Measurements from ENCODE around the gene CMC2.
A peak's percentile ranks its signal among the peaks of the same experiment; 100 is the strongest.

The CMC2 gene

DNA sequence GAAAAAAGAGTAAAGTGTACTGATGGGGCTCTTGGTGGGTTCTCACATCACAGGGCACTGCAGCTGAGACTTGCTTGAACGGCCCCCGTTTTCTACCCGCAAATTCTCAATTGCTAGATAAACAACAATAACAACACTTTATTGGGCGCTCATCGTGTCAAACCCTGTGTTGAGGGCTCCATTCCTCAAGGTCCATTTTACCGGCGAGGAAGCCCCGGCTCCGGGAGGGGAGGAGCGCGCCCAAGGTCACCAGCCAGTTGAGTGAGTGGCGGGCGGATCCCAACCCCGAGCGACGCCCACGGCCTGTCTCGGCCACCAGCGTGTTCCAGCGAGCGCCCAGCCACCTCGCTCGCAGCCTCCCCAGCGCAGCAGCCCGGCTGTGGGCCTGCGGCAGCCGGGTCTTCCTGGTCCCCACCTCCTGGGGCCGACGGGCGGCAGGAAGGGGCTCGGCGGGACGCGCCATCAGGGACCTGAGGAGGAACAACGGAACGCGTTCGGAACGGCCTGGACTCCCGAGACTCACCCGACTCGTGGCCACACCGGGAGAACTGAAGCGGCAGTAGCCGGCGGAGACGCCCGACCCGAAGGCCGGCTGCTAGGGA lies 373 bp downstream of the CMC2 start:
- Histone ChIP-seq H3K27ac (peak overlapping the region; percentile 94 to 98), H3K9me3 (no peaks in the 10 kb centered on the region), H3K27me3 (no peaks in the 10 kb centered on the region), H3K36me3 (no peaks in the 10 kb centered on the region), H3K4me1 (peaks cover 0 to 21% (median 17%) of the 10 kb centered on the region in 4 donors), H3K4me3 (peak overlapping the region; percentile 67 to 95)
- peak in 1 of 2 experiments; percentile 9 for TF ChIP-seq CTCF (IDR thresholded peaks at IDR 0.05)
- intact Hi-C loops (cut with DNase I; ENCODE audit: low total_unique reads): loop anchor here (2.0 to 5.0 kb wide), 2 partner anchors 70 to 176 kb away; partner anchors contain the start of gene C16orf46
- peak; percentile 65 to 86 for DNase-seq

GRCh38 chr16:81005610-81006161 lies 999 bp downstream of the CMC2 start:
- Histone ChIP-seq H3K36me3 (no peaks in the 10 kb centered on the region), H3K4me3 (peak overlapping the region; percentile 67 to 95), H3K27me3 (no peaks in the 10 kb centered on the region), H3K9me3 (no peaks in the 10 kb centered on the region), H3K27ac (peak overlapping the region; percentile 94 to 98), H3K4me1 (peaks cover 0 to 21% (median 17%) of the 10 kb centered on the region in 4 donors)
- DNase-seq: no peak
- no peak for TF ChIP-seq CTCF (IDR thresholded peaks at IDR 0.05)
- intact Hi-C loops (cut with DNase I; ENCODE audit: low total_unique reads): loop anchor here (2.0 to 5.0 kb wide), 2 partner anchors 71 to 177 kb away; partner anchors contain the start of gene C16orf46

- peak overlapping the region; percentile 8 to 95 for H3K4me3 ChIP-seq
- DNase-seq: no peak
- H3K4me1 ChIP-seq: peaks cover 0 to 21% (median 17%) of the 10 kb centered on the region in 4 donors
- no peaks in the 10 kb centered on the region for H3K27me3 ChIP-seq
- intact Hi-C loops (cut with DNase I; ENCODE audit: low total_unique reads): loop anchor here (5.0 kb wide), 1 partner anchor 178 kb away; no protein-coding TSS in a partner anchor
- peak; percentile 56 to 65 for TF ChIP-seq CTCF (IDR thresholded peaks at IDR 0.05)
- no peaks in the 10 kb centered on the region for H3K36me3 ChIP-seq
- no peaks in the 10 kb centered on the region for H3K9me3 ChIP-seq
- H3K27ac ChIP-seq: peak overlapping the region in 1 of 2 donors; percentile 35
These were observed 1.9 kb downstream of the CMC2 start for GRCh38 chr16:81004646-81005353.

DNA sequence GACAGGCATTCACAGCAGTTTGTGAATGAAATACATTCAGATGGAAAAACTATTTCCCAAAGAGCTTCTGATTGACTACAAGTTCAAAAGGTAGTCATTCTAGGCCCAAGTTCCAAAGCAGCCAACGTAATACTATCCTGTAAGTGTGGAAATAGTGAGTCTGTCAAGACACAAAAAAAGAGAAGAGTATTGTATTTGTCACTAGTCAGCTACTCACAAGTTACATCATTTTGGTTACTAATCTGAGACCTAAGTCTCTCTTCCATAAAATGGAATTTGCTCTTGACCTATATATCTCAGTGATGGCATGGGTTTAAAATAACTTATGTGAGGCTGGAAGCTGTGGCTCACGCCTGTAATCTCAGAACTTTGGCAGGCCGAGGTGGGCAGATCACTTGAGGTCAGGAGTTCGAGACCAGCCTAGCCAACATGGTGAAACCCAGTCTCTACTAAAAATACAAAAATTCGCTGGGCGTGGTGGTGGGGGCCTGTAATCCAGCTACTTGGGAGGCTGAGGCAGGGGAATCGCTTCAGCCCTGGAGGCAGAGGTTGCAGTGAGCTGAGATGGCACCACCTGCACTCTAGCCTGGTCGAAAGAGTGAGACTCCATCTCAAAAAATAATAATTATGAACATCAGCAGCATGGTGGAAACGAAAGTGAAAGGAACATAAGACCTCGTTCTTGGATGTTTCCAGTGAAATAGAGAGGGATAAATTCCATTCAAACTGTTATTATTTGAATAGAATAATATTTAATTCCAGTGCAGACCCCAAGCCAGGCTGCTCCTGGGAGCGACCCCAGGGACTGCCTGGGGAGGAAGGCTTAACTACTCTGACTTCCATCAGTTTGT lies 2.9 kb downstream of the CMC2 start:
- Histone ChIP-seq H3K36me3 (no peaks in the 10 kb centered on the region), H3K4me1 (peaks cover 0 to 21% (median 17%) of the 10 kb centered on the region in 4 donors), H3K27ac (peak overlapping the region in 1 of 2 donors; percentile 35), H3K4me3 (peak overlapping the region in 1 of 2 donors; percentile 8), H3K9me3 (no peaks in the 10 kb centered on the region), H3K27me3 (no peaks in the 10 kb centered on the region)
- no peak for DNase-seq
- intact Hi-C loops (cut with DNase I; ENCODE audit: low total_unique reads): no loop called here
- TF ChIP-seq CTCF (IDR thresholded peaks at IDR 0.05): no peak

DNA sequence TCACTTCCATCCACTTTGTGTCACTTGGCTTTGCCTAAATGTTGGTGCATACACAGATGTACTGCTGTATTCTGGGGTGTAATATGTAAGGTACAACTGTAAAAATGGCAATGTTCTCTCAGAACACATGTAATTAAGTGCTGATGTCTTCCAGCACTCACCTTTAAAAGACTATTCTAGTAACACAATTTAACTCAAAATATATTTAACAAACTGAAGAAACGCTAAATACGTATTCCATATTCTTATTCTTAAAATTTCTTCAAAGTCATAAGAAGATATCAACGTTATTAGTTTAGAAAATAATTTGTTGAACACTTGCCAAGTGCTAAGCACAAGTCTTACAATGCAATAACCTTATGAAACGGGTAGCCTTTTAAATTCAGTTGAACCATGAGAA lies 3.6 kb downstream of the CMC2 start:
- Histone ChIP-seq H3K27me3 (no peaks in the 10 kb centered on the region), H3K4me3 (no peak overlapping the region), H3K4me1 (peaks cover 0 to 21% (median 17%) of the 10 kb centered on the region in 4 donors), H3K27ac (no peak overlapping the region), H3K9me3 (no peaks in the 10 kb centered on the region), H3K36me3 (no peaks in the 10 kb centered on the region)
- no peak for TF ChIP-seq CTCF (IDR thresholded peaks at IDR 0.05)
- intact Hi-C loops (cut with DNase I; ENCODE audit: low total_unique reads): no loop called here
- DNase-seq: no peak
